Vagina (tissue), 2 donors: Measurements from ENCODE around the gene SEC14L5. TPM values are rescaled to one million over a fixed set of nuclear protein-coding genes. Genes with fewer than 3 reads are reported as not detected.
A peak's percentile ranks its signal among the peaks of the same experiment; 100 is the strongest.

Experiments used
- DNase-seq, 2 donors: peaks; one replicate each; pipeline ENCODE4 v3.0.0-alpha.2; 2017; ENCODE audit errors: extremely low spot score in 2 of 2
- H3K27ac ChIP-seq: fragments of 200-600 bp; sonication (generic); one replicate; pipeline ENCODE4 v1.5.1; 2019
- H3K27me3 ChIP-seq: fragments of 200-600 bp; sonication (generic); one replicate; pipeline ENCODE4 v1.5.1; 2019
- H3K36me3 ChIP-seq, 2 donors: fragments of 200-600 bp; sonication (generic); one replicate each; pipeline ENCODE4 v1.5.1; 2017 to 2019
- H3K4me1 ChIP-seq: fragments of 200-600 bp; sonication (generic); one replicate; pipeline ENCODE4 v1.5.1; 2019
- H3K4me3 ChIP-seq, 2 donors: fragments of 200-600 bp; sonication (generic); 1 replicate in 1 of 2; 2 replicates in 1 of 2; pipeline ENCODE4 v1.5.1; 2016 to 2019
- H3K9me3 ChIP-seq: fragments of 200-600 bp; sonication (generic); one replicate; pipeline ENCODE4 v1.5.1; 2019
- CTCF ChIP-seq, 3 experiments: fragments of 450-650 bp in 2 of 3; fragments of 200-600 bp in 1 of 3; sonication (generic) in 1 of 3; IDR thresholded peaks; one replicate each; pipeline ENCODE4 v1.5.1; 2017 to 2019; ENCODE audit warnings: antibody characterized with exemption in 3 of 3, mild to moderate bottlenecking in 2 of 3, moderate library complexity in 2 of 3
- POLR2A ChIP-seq, 2 donors: fragments of 450-650 bp; IDR thresholded peaks; one replicate each; pipeline ENCODE4 v1.6.1; 2017; ENCODE audit warnings: antibody characterized with exemption in 2 of 2, mild to moderate bottlenecking in 2 of 2, moderate library complexity in 2 of 2
- POLR2AphosphoS5 ChIP-seq, 2 donors: sonication (generic); formaldehyde crosslinking; IDR thresholded peaks; one replicate each; pipeline ENCODE4 v1.9.0; 2017; ENCODE audit warnings: antibody characterized with exemption in 2 of 2, mild to moderate bottlenecking in 2 of 2, low read depth in 1 of 2; ENCODE audit not compliant: insufficient read depth in 1 of 2
- intact Hi-C: fragments of 100-400 bp; cut with DNase I; formaldehyde crosslinking; loops from one replicate; pipeline ENCODE4 v1.15.1; 2023
- total RNA-seq: library from RNA; depleted of rRNA; stranded (reverse); fragments of >200 nt; gene quantifications from one replicate; pipeline ENCODE4 v1.2.3, GENCODE V29; 2016

SEC14L5 gene
- total RNA-seq, 1 donor from 2014 or later, result 0.49 TPM

DNA sequence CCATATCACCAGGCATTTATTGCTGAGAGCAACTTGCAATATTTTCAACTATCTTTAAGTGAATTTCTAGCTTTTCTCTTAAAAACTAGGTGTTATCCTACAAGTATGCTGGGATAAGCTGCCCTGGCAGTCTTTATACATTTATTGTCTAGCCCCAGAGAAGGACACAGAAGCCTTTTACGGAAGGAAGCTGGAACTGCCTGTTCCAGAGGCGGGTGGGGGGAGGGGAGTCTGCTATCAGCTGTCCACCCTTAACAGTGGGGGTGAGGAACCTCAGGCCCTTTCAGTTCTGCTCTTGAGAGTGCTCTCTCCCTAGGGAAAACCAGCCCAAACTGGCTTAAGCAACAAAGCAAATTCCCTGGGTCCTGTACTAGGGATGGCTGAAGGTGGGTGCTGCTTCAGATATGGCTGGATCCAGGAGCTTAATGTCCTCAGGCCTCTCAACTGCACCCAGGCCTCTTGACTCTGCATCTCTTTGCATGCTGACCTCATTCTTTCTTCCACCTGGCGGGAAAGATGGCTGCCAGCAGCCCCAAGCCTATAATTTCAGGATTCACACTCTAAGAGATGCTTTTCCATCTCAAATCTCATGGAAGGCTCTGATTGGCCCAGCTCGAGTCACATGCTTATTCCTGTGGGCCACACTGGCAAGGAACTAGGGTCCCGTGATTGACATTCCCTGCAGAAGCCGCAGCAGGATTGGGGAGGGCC lies 59.0 kb downstream of the SEC14L5 start:
- Histone ChIP-seq H3K27ac (no peak overlapping the region), H3K9me3 (no peaks in the 10 kb centered on the region), H3K36me3 (no peaks in the 10 kb centered on the region), H3K27me3 (no peaks in the 10 kb centered on the region), H3K4me1 (no peaks in the 10 kb centered on the region), H3K4me3 (no peak overlapping the region)
- DNase-seq, result no peak
- intact Hi-C loops, result no loop called here
- TF ChIP-seq POLR2AphosphoS5 (IDR thresholded peaks at IDR 0.05; ENCODE audit: insufficient read depth in 1 of 2, low read depth in 1 of 2) (no peak), CTCF (IDR thresholded peaks at IDR 0.05) (no peak), POLR2A (IDR thresholded peaks at IDR 0.05) (no peak)

DNA sequence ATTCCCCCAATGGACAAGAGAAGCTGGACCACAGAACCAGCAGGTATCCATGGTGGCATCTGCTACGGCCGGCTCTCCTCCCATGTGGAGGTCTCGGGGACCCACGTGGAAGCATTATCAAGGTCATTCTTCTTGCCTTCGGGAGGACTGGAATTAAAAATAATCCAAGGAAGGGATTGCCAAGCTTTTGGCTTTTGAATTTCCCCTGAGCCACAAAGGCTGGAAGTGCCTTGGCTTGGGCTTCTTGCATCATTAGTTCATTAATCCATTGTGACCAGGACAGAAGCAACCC lies 59.5 kb downstream of the SEC14L5 start:
- Histone ChIP-seq H3K36me3 (no peaks in the 10 kb centered on the region), H3K9me3 (no peaks in the 10 kb centered on the region), H3K27ac (no peak overlapping the region), H3K4me3 (no peak overlapping the region), H3K27me3 (no peaks in the 10 kb centered on the region), H3K4me1 (no peaks in the 10 kb centered on the region)
- intact Hi-C loops, result no loop called here
- no peak for DNase-seq
- no peak for TF ChIP-seq POLR2AphosphoS5 (IDR thresholded peaks at IDR 0.05; ENCODE audit: insufficient read depth in 1 of 2, low read depth in 1 of 2)
- TF ChIP-seq POLR2A (IDR thresholded peaks at IDR 0.05), result no peak
- no peak for TF ChIP-seq CTCF (IDR thresholded peaks at IDR 0.05)

DNA sequence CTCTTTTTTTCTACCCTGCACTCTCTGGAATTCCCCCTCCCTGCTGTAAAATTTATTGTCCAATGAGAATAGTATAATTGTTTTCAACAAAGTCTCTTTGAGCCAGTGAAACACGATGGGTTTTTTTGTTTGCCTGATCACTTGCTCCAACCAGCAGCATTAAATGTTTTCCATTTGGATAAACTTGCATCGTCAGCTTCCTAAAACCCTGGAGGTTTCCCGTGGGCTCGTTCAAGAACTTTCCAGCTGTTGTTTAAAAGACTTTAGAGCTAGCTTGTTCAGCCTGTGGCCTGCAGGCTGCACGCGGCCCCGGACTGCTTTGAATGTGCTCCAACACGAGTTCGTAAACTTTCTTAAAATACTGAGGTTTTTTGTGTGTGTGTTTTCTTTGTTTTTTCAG lies 60.7 kb downstream of the SEC14L5 start:
- no peak for TF ChIP-seq POLR2AphosphoS5 (IDR thresholded peaks at IDR 0.05; ENCODE audit: insufficient read depth in 1 of 2, low read depth in 1 of 2)
- TF ChIP-seq POLR2A (IDR thresholded peaks at IDR 0.05), result no peak
- no peak for TF ChIP-seq CTCF (IDR thresholded peaks at IDR 0.05)
- no peaks in the 10 kb centered on the region for H3K36me3 ChIP-seq
- H3K9me3 ChIP-seq, result no peaks in the 10 kb centered on the region
- peak overlapping the region; percentile 39 for H3K27ac ChIP-seq
- no peak for DNase-seq
- intact Hi-C loops, result no loop called here
- no peaks in the 10 kb centered on the region for H3K4me1 ChIP-seq
- H3K4me3 ChIP-seq, result no peak overlapping the region
- H3K27me3 ChIP-seq, result no peaks in the 10 kb centered on the region

GRCh38 chr16:5019775-5020174 lies 61.6 kb downstream of the SEC14L5 start:
- no peaks in the 10 kb centered on the region for H3K36me3 ChIP-seq
- H3K4me3 ChIP-seq, result no peak overlapping the region
- H3K27me3 ChIP-seq, result no peaks in the 10 kb centered on the region
- TF ChIP-seq POLR2A (IDR thresholded peaks at IDR 0.05) (no peak), POLR2AphosphoS5 (IDR thresholded peaks at IDR 0.05; ENCODE audit: insufficient read depth in 1 of 2, low read depth in 1 of 2) (no peak), CTCF (IDR thresholded peaks at IDR 0.05) (no peak)
- H3K4me1 ChIP-seq, result no peaks in the 10 kb centered on the region
- intact Hi-C loops, result no loop called here
- H3K9me3 ChIP-seq, result no peaks in the 10 kb centered on the region
- no peak overlapping the region for H3K27ac ChIP-seq
- DNase-seq, result no peak

DNA sequence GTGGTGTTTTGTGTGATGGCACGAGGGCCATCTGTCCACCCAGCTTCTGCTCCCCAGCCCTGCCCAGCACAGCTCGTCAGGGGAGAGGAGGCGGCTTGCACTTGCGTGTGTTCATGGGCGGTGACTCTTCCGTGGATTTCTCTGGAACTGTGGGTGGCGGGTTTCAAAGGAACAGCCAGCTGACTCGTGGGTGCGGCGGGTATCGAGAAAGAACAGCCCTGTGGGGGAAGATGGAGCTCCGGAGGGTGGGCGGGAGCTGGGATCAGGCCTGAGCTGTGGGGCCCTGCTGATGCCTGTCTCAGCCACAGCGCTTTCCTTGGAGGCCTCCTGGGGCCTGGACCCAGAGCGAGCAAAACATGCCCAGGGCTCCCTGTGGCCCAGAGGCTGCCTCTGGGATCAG lies 62.4 kb downstream of the SEC14L5 start:
- Histone ChIP-seq H3K9me3 (no peaks in the 10 kb centered on the region), H3K4me3 (no peak overlapping the region), H3K27me3 (no peaks in the 10 kb centered on the region), H3K36me3 (no peaks in the 10 kb centered on the region), H3K4me1 (no peaks in the 10 kb centered on the region), H3K27ac (no peak overlapping the region)
- no peak for DNase-seq
- TF ChIP-seq CTCF (IDR thresholded peaks at IDR 0.05) (no peak), POLR2A (IDR thresholded peaks at IDR 0.05) (no peak), POLR2AphosphoS5 (IDR thresholded peaks at IDR 0.05; ENCODE audit: insufficient read depth in 1 of 2, low read depth in 1 of 2) (no peak)
- intact Hi-C loops, result no loop called here
